NCI-H774 (cell line): ENCODE data around the gene ZNF283.
"Not testable (repeated sequence)": the region's sequence is repeated elsewhere in the genome, so short reads cannot be mapped to it uniquely, and the experiment has no call there.

Source experiments
- DNase-seq: peaks from one replicate; lab custom pipeline; 2025; lab: John Stamatoyannopoulos, UW

The ZNF283 gene

GRCh38 chr19:43799502-43800142 is 27.5 kb upstream of the ZNF283 start:
- DNase-seq, result no peak

- no peak for DNase-seq
These were observed 24.7 kb upstream of the ZNF283 start, which contains the start of gene LYPD5 for GRCh38 chr19:43802216-43802951. TSS of gene LYPD5 (minus strand) at chr19:43802447. CDS start at chr19:43802380, 67 bp downstream.

DNA sequence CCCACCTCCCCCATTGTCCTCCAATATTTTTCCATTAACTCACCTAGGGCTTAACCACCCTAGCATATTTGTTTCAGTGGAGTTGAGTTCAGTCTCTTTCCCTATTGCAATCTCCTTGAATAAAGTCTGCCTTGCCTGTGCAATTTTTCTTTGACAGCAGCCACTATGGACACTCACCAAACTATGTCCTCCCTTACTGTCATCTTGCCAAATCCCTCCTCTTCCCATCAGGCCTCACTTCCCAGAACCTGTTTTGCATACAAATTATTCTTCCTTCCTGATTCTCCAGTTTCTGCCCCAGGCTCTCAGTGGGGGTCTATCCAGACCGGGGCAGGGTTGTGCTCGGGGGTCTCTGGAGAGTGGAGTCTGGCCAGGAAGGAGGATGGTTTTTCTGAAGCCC is 22.7 kb upstream of the ZNF283 start:
- no peak for DNase-seq

DNA sequence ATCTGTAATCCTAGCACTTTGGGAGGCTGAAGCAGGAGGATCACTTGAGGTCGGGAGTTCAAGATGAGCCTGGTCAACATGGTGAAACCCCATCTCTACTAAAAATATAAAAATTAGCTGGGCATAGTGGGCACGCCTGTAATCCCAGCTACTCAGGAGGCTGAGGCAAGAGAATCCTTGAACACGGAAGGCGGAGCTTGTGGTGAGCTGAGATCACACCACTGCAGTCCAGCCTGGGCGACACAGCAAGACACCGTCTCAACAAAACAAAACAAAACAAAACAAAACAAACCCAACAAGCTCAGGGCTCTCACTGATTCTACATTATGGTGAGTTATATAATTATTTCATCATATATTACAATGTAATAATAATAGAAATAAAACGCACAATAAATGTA is 20.7 kb upstream of the ZNF283 start:
- not testable (repeated sequence) for DNase-seq

DNA sequence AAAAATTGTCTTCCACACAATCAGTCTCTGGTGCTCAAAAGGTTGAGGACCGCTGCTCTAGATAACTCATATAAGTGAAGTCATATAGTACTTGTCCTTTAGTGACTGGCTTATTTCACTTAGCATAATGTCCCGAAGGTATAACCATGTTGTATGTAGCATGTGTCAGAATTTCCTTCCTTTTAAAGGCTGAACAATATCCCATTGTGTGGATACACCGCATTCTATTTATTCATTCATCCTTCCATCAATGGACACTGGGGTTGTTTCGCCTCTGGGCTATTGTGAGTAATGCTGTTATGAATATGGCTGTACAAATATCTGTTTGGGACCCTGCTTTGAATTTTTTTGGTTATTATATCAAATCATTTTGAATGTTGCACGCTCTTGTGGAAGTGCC is 20.3 kb upstream of the ZNF283 start:
- no peak for DNase-seq

DNA sequence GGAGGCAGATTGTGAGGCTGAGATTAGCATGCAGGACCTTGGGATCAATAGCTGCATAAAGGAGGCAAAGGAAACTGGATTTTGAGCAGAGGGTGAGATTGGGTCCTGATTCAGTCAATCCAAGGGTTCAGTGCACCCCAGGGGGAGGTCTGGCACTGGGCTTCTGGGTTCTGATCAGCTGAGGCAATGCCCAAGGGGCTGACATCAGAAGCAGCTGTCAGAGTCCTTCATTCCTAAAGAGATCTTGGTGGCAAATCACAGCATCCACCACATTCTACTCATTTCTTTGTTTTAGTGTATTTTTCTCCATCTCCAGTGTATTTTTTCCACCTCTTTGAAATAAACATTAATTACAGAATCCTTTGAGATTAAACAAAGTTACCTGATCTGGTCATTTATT is 19.5 kb upstream of the ZNF283 start:
- DNase-seq, result no peak

DNA sequence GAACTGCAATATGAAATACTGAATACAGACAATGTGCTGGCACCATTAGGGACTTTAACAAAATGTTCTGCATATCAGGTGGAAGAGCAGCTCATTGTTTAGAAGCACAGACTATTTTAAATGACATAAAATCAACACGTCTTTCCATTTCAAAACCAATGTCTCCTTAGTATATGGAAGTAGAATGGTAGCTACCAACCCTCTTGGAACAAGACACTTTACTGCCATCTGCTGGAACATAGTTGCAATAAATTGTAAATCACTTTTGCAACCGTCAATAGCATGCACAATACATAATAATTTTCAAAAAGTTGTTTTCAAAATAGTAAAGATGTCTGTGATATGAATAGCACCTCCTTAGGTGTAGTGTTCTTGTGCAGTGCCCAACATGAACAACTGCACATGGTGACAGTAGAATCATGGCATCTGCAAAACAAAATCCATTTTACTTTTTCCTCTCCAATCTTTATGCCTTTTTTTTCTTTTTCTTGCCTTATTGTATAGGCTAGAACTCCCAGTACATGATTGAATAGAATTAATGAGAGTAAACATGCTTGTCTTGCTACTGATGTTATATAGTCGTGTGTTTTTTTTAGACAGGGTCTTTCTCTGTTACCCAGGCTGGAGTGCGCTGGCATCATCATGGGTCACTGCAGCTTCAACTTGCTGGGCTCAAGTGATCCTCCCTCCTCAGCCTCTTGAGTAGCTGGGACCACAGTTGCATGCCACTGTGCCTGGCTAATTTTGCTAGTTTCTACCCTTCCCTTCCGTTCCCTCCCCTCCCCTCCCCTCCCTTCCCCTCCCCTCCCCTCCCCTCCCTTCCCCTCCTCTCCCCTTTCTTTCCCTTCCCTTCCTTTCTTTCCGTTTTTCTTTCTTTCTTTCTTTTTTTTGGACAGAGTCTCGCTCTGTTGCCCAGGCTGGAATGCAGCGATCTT is 17.1 kb upstream of the ZNF283 start:
- peak; percentile 58 for DNase-seq

DNA sequence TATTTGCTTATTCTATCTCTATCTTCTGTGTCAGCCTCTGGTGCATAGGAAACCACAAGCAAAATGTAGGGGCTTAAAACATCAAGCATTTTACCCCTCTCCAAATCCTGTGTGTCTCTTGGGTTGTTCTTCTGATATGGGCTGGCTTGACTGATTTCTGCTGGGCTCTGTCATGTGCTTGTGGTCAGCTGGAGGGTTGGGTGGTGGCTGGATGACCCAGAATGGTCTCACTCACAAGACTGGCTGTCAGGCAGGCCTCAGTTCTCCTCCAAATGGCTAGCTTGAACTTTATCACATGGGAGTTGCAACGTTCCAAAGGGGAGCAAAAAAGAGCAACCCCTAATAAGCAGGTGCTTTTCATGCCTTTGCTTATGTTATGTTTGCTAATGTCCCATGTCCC is 15.3 kb upstream of the ZNF283 start:
- no peak for DNase-seq

- no peak for DNase-seq
These were observed 14.9 kb upstream of the ZNF283 start for GRCh38 chr19:43812259-43812658.

DNA sequence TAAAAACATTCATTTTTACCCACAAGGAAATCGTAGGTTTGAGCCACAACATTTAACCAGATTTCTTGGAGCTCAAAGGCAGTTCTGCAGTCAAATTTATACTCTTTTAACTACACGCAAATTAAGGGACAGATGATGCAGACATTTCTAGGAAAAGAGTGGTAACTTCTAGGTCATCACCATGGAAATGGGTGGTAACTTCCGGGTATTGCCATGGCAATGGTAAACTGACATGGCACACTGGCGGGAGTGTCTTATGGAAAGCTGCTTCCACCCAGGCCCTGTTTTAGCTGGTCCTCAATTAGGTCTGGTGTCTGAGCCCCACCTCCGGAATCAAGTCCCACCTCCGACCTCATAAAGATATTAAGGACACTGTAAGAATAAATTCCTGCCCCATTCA is 14.4 kb upstream of the ZNF283 start:
- DNase-seq, result no peak

GRCh38 chr19:43814663-43815352 is 12.3 kb upstream of the ZNF283 start:
- no peak for DNase-seq

DNA sequence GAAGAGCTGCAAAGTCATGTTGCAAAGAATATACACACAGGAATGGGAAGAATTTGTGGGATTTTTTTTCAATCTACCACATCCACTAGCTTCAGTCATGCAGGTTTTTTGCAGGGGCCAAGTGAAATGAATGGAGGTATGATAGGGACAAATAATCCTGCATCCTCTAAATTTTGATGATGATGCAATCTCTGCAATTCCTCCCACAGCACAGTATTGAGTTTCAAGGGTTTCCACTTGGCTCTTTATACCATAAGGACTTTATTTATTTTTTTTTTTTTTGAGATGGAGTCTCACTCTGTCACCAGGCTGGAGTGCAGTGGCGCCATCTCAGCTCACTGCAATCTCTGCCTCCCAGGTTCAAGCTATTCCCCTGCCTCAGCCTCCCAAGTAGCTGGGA is 9.7 kb upstream of the ZNF283 start:
- DNase-seq, result not testable (repeated sequence)

DNA sequence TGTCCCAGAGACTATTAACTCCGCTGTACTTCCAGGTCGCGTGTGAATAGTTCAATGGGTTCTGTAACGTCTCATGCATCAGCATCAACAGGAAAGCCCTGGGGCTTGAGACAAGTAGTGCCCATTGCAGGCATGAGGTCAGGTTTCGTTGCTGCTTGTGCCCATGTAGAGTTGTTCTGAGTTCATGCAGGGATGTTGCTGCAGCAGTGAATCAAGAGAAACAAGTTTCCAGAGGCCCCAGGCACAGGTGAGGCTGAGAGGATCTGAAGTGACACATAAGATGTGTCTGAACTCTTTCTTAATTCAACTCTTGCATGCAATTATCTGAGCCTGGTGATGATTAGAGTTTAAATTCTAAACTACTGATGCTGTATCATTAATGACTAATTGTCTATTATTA is 8.6 kb upstream of the ZNF283 start:
- DNase-seq, result no peak

- DNase-seq, result no peak
These were observed 6.8 kb upstream of the ZNF283 start for GRCh38 chr19:43820098-43820883.

GRCh38 chr19:43820884-43821215 is 6.3 kb upstream of the ZNF283 start:
- DNase-seq, result no peak

GRCh38 chr19:43823856-43824255 is 3.3 kb upstream of the ZNF283 start:
- DNase-seq, result not testable (repeated sequence)

DNA sequence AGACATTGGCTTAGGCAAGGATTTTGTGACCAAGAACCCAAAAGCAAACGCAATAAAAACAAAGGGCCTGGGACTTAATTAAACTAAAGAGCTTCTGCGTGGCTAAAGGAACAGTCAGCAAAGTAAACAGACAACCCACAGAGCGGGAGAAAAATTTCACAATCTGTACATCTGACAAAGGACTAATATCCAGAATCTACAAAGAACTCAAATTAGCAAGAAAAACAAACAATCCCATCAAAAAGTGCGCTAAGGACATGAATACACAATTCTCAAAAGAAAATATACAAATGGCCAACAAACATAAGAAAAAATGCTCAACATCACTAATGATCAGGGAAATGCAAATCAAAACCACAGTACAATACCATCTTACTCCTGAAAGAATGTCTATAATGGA is 2.5 kb upstream of the ZNF283 start:
- not testable (repeated sequence) for DNase-seq

DNA sequence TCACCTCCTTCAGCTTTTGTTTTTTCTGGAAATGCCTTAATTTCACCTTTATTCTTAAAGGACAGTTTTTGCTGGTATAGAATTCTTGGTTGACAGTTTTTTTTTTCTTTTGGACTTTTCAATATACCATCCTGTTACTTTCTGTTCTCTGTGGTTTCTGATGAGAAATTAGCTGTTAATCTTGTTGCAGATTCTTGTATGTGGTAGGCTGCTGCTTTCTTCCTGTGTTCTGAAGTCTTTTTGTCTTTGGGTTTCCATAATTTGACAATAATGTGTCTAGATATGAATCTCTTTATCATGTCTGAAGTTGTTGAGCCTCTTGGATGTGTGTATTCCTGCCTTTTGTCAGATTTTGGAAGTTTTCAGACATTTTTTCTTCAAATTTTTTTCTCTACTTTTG is 12.0 kb downstream of the ZNF283 start:
- no peak for DNase-seq

DNA sequence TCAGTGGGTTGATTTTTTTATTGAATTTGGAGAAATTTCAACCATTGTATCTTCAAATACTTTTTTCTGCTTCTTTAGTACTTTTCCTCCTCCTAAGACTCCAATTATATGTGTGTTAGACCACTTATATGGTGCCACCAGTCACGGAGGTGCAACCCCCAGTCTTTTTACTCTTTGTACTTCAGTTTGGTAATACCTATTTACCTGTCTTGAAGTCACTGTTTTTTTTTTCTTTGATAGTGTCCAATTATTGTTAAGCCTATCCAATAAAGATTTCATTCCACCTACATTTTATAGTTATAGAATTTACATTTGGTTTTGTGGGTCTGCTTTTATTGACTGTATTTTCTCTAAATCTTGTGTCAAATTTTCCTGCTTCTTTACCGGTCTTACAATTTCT is 14.9 kb downstream of the ZNF283 start:
- DNase-seq, result no peak

DNA sequence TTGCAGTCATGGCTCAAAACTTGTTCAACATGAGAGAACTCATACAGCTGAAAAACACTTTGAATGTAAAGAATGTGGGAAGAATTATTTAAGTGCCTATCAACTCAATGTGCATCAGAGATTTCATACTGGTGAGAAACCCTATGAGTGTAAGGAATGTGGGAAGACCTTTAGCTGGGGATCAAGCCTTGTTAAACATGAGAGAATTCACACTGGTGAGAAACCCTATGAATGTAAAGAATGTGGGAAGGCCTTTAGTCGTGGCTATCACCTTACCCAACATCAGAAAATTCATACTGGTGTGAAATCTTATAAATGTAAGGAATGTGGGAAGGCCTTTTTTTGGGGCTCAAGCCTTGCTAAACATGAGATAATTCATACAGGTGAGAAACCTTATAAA is 20.1 kb downstream of the ZNF283 start:
- no peak for DNase-seq

GRCh38 chr19:43847884-43848283 is 20.8 kb downstream of the ZNF283 start:
- no peak for DNase-seq
